HT-29 (cell line): Measurements from ENCODE around the gene TNNC2. TPM values are rescaled to one million over a fixed set of nuclear protein-coding genes. Genes with fewer than 3 reads are reported as not detected.
"Not testable (repeated sequence)": the region's sequence is repeated elsewhere in the genome, so short reads cannot be mapped to it uniquely, and the experiment has no call there.

Experiments used
- DNase-seq: peaks from one replicate; pipeline ENCODE4 v3.0.0-alpha.2; 2015; ENCODE audit warnings: low spot score
- total RNA-seq: library from RNA; depleted of rRNA; stranded (reverse); fragments of >200 nt; shearing (Covaris generic); gene quantifications from 2 replicates; pipeline ENCODE4 v1.2.3, GENCODE V29; 2014

TNNC2 gene
- total RNA-seq, 1 experiment from 2014 or later: 0.15 TPM

GRCh38 chr20:45822857-45823256 lies 4.3 kb downstream of the TNNC2 start:
- DNase-seq: peak; percentile 56

GRCh38 chr20:45821947-45822346 lies 5.2 kb downstream of the TNNC2 start:
- peak; percentile 68 for DNase-seq

GRCh38 chr20:45819466-45819865 lies 7.6 kb downstream of the TNNC2 start:
- no peak for DNase-seq

GRCh38 chr20:45818239-45818638 lies 8.9 kb downstream of the TNNC2 start:
- DNase-seq: no peak

- DNase-seq: peak; percentile 37
Measured at GRCh38 chr20:45817376-45818194, 9.5 kb downstream of the TNNC2 start.

GRCh38 chr20:45816951-45817350 lies 10.2 kb downstream of the TNNC2 start:
- DNase-seq: no peak

GRCh38 chr20:45814314-45814713 lies 12.8 kb downstream of the TNNC2 start:
- no peak for DNase-seq

GRCh38 chr20:45813489-45813888 lies 13.6 kb downstream of the TNNC2 start:
- DNase-seq: no peak

- no peak for DNase-seq
Measured at GRCh38 chr20:45813006-45813340, 14.1 kb downstream of the TNNC2 start.

- DNase-seq: peak; percentile 100
Measured at GRCh38 chr20:45812157-45813005, 14.7 kb downstream of the TNNC2 start, which contains the start of gene UBE2C. Gene UBE2C (plus strand): TSS chr20:45812644. CDS start chr20:45812696, 52 bp downstream.

- no peak for DNase-seq
Measured at GRCh38 chr20:45810191-45810970, 16.7 kb downstream of the TNNC2 start.

- DNase-seq: no peak
Measured at GRCh38 chr20:45801851-45802250, 25.3 kb downstream of the TNNC2 start.

- peak; percentile 86 for DNase-seq
Measured at GRCh38 chr20:45798935-45799642, 28.0 kb downstream of the TNNC2 start.

GRCh38 chr20:45797955-45798354 lies 29.2 kb downstream of the TNNC2 start:
- DNase-seq: not testable (repeated sequence)

GRCh38 chr20:45797510-45797909 lies 29.6 kb downstream of the TNNC2 start:
- DNase-seq: not testable (repeated sequence)

GRCh38 chr20:45796337-45797065 lies 30.6 kb downstream of the TNNC2 start:
- no peak for DNase-seq

- DNase-seq: peak; percentile 33
Measured at GRCh38 chr20:45792317-45793118, 34.6 kb downstream of the TNNC2 start.

- no peak for DNase-seq
Measured at GRCh38 chr20:45788351-45788750, 38.8 kb downstream of the TNNC2 start.

GRCh38 chr20:45783656-45784294 lies 43.3 kb downstream of the TNNC2 start:
- peak; percentile 20 for DNase-seq
